Activated CD4-positive, alpha-beta T cell treated with anti-CD3 and anti-CD28 coated beads, Interleukin-2, amount 50 U/mL, for 48 hours (primary cell): ENCODE results near the gene ADH1C.
"Not testable (repeated sequence)": the region's sequence is repeated elsewhere in the genome, so short reads cannot be mapped to it uniquely, and the experiment has no call there.

Experiments used
- DNase-seq, 2 experiments: peaks; one replicate each; pipeline ENCODE4 v3.0.0-alpha.2; 2020

Gene ADH1C

DNA sequence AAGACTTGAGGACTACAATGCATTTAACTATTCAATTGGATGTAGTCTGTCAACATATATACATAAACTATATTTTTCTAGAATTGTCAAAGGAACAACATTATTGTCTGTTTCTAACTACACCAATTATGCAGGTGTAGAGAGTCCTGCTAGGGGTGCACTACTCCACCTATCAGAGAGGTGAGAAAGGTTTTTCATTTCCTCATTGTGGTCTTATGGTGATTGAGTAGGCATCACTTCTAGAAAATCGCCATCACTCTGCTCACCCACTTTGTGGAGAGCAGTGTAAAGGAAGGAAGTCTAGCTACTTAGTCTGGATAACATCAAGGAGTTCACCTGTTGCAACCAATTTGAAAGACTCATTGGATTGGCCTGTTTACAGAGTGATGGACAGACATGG lies 4.4 kb upstream of the ADH1C start:
- DNase-seq = no peak

DNA sequence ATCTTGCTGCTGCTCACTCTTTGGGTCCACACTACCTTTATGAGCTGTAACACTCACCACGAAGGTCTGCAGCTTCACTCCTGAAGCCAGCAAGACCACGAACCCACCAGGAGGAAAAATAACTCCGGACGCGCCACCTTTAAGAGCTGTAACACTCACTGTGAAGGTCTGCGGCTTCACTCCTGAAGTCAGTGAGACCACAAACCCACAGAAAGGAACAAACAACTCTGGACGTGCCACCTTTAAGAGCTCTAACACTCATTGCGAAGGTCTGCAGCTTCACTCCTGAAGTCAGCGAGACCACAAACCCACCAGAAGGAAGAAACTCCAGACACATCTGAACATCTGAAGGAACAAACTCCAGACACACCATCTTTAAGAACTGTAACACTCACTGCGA lies 3.6 kb upstream of the ADH1C start:
- DNase-seq = not testable (repeated sequence)

DNA sequence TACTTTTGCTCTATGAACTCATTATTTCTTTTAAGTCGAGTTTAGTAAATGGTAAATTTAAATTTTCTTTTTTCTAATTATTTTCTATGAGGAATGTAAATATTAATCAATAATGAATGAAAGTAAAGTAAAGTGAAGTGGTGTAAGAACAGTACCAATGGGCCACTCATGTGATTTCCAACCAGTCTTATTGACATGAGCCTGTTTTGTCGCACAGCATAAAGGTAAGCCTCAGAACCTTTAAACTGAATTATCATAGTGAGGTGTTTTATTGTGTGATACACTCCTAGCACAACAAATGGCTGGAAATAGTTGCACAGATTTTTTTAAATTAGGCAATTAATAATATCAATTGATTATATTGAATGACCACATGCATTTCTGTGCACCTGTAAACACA lies 1.1 kb downstream of the ADH1C start:
- no peak for DNase-seq

DNA sequence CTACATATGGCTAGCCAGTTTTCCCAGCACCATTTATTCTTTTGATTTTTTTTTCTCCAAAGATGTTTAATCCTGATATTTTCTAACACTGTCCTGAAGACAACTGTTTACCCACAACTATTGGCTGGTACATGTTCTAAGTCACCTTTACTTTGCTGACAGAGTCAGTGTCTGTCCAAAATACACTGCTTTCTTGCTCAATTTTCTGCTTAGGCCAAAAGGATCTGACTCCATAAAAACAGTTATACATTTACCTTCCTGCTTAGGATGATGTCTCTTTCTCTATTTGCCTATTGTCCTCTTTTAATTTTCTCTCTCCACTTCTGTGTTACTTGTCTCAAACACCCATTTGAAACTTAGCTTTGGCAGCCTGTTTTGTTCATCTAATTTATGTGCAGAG lies 3.2 kb downstream of the ADH1C start:
- DNase-seq = no peak

- DNase-seq = not testable (repeated sequence)
These were observed 9.9 kb downstream of the ADH1C start for GRCh38 chr4:99342624-99343023.

DNA sequence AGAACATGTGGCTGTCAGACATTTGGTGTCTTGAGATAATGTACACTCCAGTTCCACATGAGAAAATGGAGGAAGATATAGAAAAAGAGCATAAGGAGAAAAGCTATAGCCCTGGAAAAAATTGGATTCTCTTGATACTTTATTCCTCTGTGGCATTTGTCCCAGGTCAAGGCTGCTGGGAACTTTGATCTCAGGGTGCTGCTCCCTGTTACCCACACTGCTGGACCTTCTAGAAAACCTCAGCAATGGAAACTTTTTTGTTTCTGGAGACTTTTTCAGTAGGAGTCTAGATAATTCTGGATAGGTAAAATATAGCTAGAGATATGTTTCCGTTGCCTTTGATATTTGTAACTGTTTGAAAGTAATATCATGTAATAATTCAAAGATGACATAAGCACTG lies 11.1 kb downstream of the ADH1C start:
- no peak for DNase-seq

- no peak for DNase-seq
These were observed 13.4 kb downstream of the ADH1C start for GRCh38 chr4:99339172-99339571.

GRCh38 chr4:99336553-99336952 lies 16.0 kb downstream of the ADH1C start:
- no peak for DNase-seq

- DNase-seq = no peak
These were observed 17.7 kb downstream of the ADH1C start for GRCh38 chr4:99334880-99335279.

GRCh38 chr4:99330648-99331047 lies 21.9 kb downstream of the ADH1C start:
- DNase-seq = no peak

- no peak for DNase-seq
These were observed 22.7 kb downstream of the ADH1C start for GRCh38 chr4:99329876-99330275.

GRCh38 chr4:99324979-99325378 lies 27.6 kb downstream of the ADH1C start:
- no peak for DNase-seq

DNA sequence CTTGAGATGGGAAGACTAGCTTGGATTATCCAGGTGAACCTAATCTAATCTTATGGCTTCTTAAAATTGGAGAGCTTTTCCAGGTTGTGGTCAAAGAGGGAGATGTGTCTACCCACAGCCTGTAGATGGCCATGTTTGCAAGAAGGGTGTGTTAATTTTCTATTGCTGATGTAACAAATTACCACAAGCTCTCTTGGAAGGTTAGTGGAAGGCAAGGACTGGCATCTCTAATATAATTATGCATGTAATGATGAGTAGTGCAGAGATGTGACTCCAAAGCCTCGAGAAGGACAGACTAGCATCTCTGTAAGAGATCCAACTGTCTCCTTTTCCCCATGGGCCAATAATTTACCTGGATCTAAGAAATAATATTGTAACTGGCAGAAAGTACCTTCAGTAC lies 28.2 kb downstream of the ADH1C start:
- no peak for DNase-seq

- DNase-seq = no peak
These were observed 28.8 kb downstream of the ADH1C start for GRCh38 chr4:99323756-99324155.

GRCh38 chr4:99321241-99322191 lies 31.0 kb downstream of the ADH1C start, which contains the start of gene ADH1B:
Gene ADH1B (minus strand): TSS chr4:99321401. CDS start chr4:99321331, 70 bp downstream.
- no peak for DNase-seq

GRCh38 chr4:99317811-99318210 lies 34.7 kb downstream of the ADH1C start:
- DNase-seq = not testable (repeated sequence)

GRCh38 chr4:99317354-99317753 lies 35.2 kb downstream of the ADH1C start:
- DNase-seq = no peak

GRCh38 chr4:99315839-99316238 lies 36.7 kb downstream of the ADH1C start:
- no peak for DNase-seq

- no peak for DNase-seq
These were observed 38.3 kb downstream of the ADH1C start for GRCh38 chr4:99314211-99314610.

DNA sequence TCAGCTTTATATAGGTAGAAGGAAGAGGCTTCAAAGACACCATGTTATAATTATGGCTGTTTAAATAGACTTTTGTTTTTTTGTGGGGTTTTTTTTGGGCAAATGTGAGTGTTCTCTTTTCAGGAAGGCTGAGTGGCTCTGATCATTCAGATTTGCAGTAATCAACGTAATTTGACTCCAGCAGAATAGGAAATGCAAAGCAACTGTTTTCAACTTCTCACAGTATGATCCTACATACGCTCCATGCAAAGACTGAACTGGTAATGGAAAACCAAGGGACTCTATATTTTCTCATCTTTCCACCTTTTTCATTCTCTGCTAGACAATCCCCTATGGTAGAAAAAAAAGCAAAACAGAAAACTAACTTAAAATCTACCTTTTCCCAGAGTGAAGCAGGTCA lies 42.2 kb downstream of the ADH1C start:
- no peak for DNase-seq

GRCh38 chr4:99305638-99306400 lies 46.7 kb downstream of the ADH1C start:
- no peak for DNase-seq

DNA sequence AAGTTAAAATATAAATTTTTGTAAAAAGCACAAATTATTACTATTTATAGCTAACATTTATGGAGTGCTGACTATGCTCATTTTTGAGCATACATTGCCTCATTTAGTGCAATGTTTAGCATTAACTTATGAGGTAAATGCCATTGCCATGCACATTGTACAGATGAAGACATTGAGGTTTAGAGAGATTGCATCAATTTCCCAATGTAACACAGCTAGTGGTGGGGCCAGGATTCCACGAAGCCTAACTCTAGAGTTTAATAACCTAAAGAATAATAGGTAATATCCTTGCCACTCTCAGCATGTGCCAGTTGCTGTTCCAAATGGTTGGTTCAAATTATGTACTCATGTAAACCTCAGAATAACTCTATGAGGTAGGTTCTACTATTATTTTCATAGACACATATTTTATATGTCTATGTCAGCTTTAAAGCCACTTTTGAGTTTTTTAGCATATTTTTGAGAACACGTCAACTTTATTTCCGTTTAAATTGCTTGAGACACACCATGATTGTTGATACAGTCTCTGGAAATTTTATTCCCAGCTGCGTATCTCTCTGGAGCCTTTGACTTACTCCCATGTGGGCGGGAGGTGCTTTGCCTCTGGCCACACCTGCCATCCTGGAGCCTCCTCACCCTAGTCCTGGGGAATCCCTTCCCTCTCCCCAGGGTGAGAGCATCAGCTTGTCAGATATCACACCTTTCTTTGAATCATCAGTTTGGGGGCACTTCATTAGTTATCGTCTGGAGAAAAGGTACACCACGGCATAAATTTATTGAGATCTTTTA lies 51.0 kb downstream of the ADH1C start:
- DNase-seq = no peak

DNA sequence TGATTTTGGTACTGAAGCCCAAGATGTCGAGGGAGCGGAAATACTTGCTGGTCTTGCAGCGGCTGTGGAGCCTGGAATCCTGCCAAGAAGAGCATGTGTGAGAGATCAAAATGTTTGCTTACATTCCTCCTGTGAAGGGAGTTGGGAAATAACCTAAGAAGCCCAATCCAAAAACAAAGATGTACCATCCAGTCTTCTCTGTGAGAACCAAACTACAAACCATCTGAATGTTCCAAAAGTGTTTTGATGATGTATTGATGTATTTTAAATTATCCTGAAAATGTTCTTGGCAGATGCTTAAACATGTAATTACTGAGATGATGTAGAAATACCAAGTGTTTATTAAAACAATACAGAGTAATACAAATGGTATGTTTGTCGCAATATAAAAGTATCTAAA lies 51.6 kb downstream of the ADH1C start:
- DNase-seq = no peak
